EL (cell line): Measurements from ENCODE around the gene ICA1L.

Experiments used
- DNase-seq: peaks from one replicate; pipeline ENCODE4 v3.0.0-alpha.2; 2016

The ICA1L gene

DNA sequence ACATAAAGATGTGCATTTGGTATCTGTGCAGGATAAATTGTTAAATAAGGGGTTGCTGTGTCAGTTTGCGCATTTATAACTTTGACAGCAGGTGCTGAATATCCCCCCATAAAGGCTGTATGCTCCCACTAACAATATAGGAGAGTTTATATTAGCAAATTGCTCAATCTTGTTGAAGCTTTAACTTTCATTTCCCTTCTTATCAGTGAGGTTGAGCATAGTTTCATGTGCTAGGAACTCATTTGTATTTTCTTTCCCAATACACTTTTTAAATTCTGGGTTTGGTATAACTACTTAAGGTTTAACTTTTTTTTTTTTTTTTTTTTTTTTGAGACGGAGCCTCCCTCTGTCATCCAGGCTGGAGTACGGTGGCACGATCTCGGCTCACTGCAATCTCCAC lies 147.8 kb downstream of the ICA1L start:
- no peak for DNase-seq
